SK-N-MC (cell line): ENCODE measurements around the gene BIRC6.
"Not testable (repeated sequence)": the region's sequence is repeated elsewhere in the genome, so short reads cannot be mapped to it uniquely, and the experiment has no call there.

Source experiments
- EZH2 ChIP-seq: fragments of 200-600 bp; sonication (generic); IDR thresholded peaks from one replicate; pipeline ENCODE4 v1.6.1; 2017; ENCODE audit warnings: antibody characterized with exemption
- POLR2AphosphoS5 ChIP-seq: IDR thresholded peaks from 2 replicates; pipeline ENCODE4 v1.6.1; 2012; ENCODE audit warnings: mild to moderate bottlenecking, low read depth, low read length, borderline replicate concordance

- TF ChIP-seq EZH2, POLR2AphosphoS5: not testable (repeated sequence)
Measured at GRCh38 chr2:32364290-32364689, 7.5 kb downstream of the BIRC6 start.
